SK-N-SH (cell line): ENCODE measurements around the gene GLOD4.

Source experiments
- CTCF ChIP-seq: fragments of 200-600 bp; sonication (generic); IDR thresholded peaks from 2 replicates; pipeline ENCODE4 v1.6.1; 2017; ENCODE audit warnings: antibody characterized with exemption, mild to moderate bottlenecking, moderate library complexity
- RFX5 ChIP-seq: IDR thresholded peaks from 2 replicates; pipeline ENCODE4 v1.6.1; 2012; ENCODE audit warnings: mild to moderate bottlenecking, improper control_type of control experiment, low read length
- SMC3 ChIP-seq: IDR thresholded peaks from 2 replicates; pipeline ENCODE4 v1.6.1; 2012; ENCODE audit warnings: low read depth, low read length, improper control_type of control experiment
- TAF1 ChIP-seq: IDR thresholded peaks from 2 replicates; pipeline ENCODE4 v1.6.1; 2012; ENCODE audit warnings: low read depth, mild to moderate bottlenecking, low read length, moderate library complexity, borderline replicate concordance
- TF ChIP-seq, protein P1 (sequence below): fragments of 150-350 bp; IDR thresholded peaks from 2 replicates; pipeline ENCODE4 v1.6.1; 2017; ENCODE audit warnings: antibody characterized with exemption, low read length, low read depth, borderline replicate concordance

- peak; percentile 92 for TF ChIP-seq TAF1
- TF ChIP-seq, protein P1, sequence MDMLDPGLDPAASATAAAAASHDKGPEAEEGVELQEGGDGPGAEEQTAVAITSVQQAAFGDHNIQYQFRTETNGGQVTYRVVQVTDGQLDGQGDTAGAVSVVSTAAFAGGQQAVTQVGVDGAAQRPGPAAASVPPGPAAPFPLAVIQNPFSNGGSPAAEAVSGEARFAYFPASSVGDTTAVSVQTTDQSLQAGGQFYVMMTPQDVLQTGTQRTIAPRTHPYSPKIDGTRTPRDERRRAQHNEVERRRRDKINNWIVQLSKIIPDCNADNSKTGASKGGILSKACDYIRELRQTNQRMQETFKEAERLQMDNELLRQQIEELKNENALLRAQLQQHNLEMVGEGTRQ: no peak
- no peak for TF ChIP-seq SMC3
- no peak; the same call in 1 of the 2 replicates for TF ChIP-seq CTCF
- TF ChIP-seq RFX5: no peak
Observed at GRCh38 chr17:781805-782731, at the start of gene GLOD4, which contains the start of gene MRM3.
